ENCODE measurements around the gene HDGFL2. TPM values are rescaled to one million over a fixed set of nuclear protein-coding genes. Genes with fewer than 3 reads are reported as not detected.

Gene HDGFL2
- total and polyA plus RNA-seq, 10 of the 15 experiments (the other 5 are each of a cell fraction or from before 2014, with no cell fraction given) = 0.16 to 56.9 (median 25.3) TPM

- H3K36me3 ChIP-seq (ENCODE audit: control insufficient read depth in 2 of 2, insufficient read depth in 2 of 2, low read length in 1 of 2) = no peaks in the 10 kb centered on the region
- H3K79me2 ChIP-seq (ENCODE audit: control insufficient read depth, insufficient read depth, low read length) = no peaks in the 10 kb centered on the region
- H3K4me2 ChIP-seq (ENCODE audit: control insufficient read depth, insufficient read depth) = no peak overlapping the region
- intact Hi-C loops (cut with micrococcal nuclease; ENCODE audit: unreplicated experiment) (no loop called here), in situ Hi-C loops (cut with MboI) (no loop called here)
- no peaks in the 10 kb centered on the region for H4K20me1 ChIP-seq (ENCODE audit: control insufficient read depth, insufficient read depth)
- FAIRE-seq (no peak), ATAC-seq (no peak), DNase-seq (ENCODE audit: low read depth, low spot score) (no peak)
- TF ChIP-seq ELK1 (IDR thresholded peaks at IDR 0.05; ENCODE audit: low read depth, low read length) (no peak), RAD51 (IDR thresholded peaks at IDR 0.05) (no peak)
- WGBS (ENCODE audit: insufficient coverage, insufficient replicate concordance, low lambda C conversion rate, missing lambda C conversion rate) = 53% methylated on average over 14 of the region's 14 CpGs
- no peaks in the 10 kb centered on the region for H3K4me1 ChIP-seq (ENCODE audit: control insufficient read depth, insufficient read depth, low read length)
- BruUV-seq (replicated peaks) = no TSS peak
- H3K9me3 ChIP-seq (replicated peaks; ENCODE audit: control insufficient read depth, insufficient read depth, low read length) = no peaks in the 10 kb centered on the region; the same call in 2 of the 3 replicates
- no peak overlapping the region for H3K4me3 ChIP-seq
- no peak overlapping the region for H3K9ac ChIP-seq (ENCODE audit: control insufficient read depth, insufficient read depth, low read length)
- H3K27ac ChIP-seq (ENCODE audit: control insufficient read depth, insufficient read depth) = no peak overlapping the region
- ChIA-PET SMC1A (ENCODE audit: uncharacterized antibody, unreplicated experiment) (no interaction called here), POLR2A (no interaction called here), RAD21 (ENCODE audit: unreplicated experiment) (no interaction called here), CTCF (no interaction called here)
- H3K27me3 ChIP-seq (replicated peaks in 1 of 2; ENCODE audit: control insufficient read depth in 2 of 2, insufficient read depth in 2 of 2, low read length in 1 of 2) = no peaks in the 10 kb centered on the region; a peak in 1 of 4 replicates
- no peak overlapping the region for H2AFZ ChIP-seq (ENCODE audit: control insufficient read depth, low read depth, low read length)
Observed at GRCh38 chr19:4529924-4530522, 57.9 kb downstream of the HDGFL2 start.

- POLR2A ChIA-PET = no interaction called here
- TF ChIP-seq MXI1 (IDR thresholded peaks at IDR 0.05; ENCODE audit: low read depth, low read length) (no peak), SP1 (IDR thresholded peaks at IDR 0.05; ENCODE audit: low read depth, low read length) (no peak), ATF3 (IDR thresholded peaks at IDR 0.05; ENCODE audit: borderline replicate concordance, extremely low read depth, low read depth, low read length) (no peak), SIN3A (IDR thresholded peaks at IDR 0.05; ENCODE audit: low read depth, low read length) (no peak), CBX3 (IDR thresholded peaks at IDR 0.05; ENCODE audit: borderline replicate concordance, low read depth) (no peak), KAT2A (conservative IDR thresholded peaks at IDR 0.05; ENCODE audit: control insufficient read depth, low read depth, low read length) (no peak), NBN (IDR thresholded peaks at IDR 0.05) (no peak), NR2F1 (conservative IDR thresholded peaks at IDR 0.05) (no peak), TCF7 (IDR thresholded peaks at IDR 0.05; ENCODE audit: borderline replicate concordance) (no peak), EED (IDR thresholded peaks at IDR 0.05; ENCODE audit: low read depth) (no peak), PML (IDR thresholded peaks at IDR 0.05; ENCODE audit: low read length) (no peak), BRCA1 (IDR thresholded peaks at IDR 0.05; ENCODE audit: low read depth, low read length) (no peak), CBX5 (IDR thresholded peaks at IDR 0.05; ENCODE audit: low read depth) (no peak), HDGF (IDR thresholded peaks at IDR 0.05) (no peak), IRF4 (IDR thresholded peaks at IDR 0.05; ENCODE audit: low read depth, low read length) (no peak), RUNX3 (IDR thresholded peaks at IDR 0.05; ENCODE audit: low read length) (no peak), RELA (IDR thresholded peaks at IDR 0.05; ENCODE audit: borderline replicate concordance, partially characterized antibody) (no peak)
Observed at GRCh38 chr19:4531562-4532165, 59.6 kb downstream of the HDGFL2 start.

More at GRCh38 chr19:4531562-4532165, 59.6 kb downstream of the HDGFL2 start:
- FAIRE-seq (no peak), DNase-seq (ENCODE audit: low read depth, low spot score) (no peak), ATAC-seq (no peak)
- Histone ChIP-seq H3K79me2 (ENCODE audit: control insufficient read depth, insufficient read depth, low read length) (no peaks in the 10 kb centered on the region), H3K27me3 (replicated peaks in 1 of 2; ENCODE audit: control insufficient read depth in 2 of 2, insufficient read depth in 2 of 2, low read length in 1 of 2) (no peaks in the 10 kb centered on the region; a peak in 1 of 4 replicates), H3K4me1 (ENCODE audit: control insufficient read depth, insufficient read depth, low read length) (no peaks in the 10 kb centered on the region), H2AFZ (ENCODE audit: control insufficient read depth, low read depth, low read length) (no peak overlapping the region), H3K36me3 (ENCODE audit: control insufficient read depth in 2 of 2, insufficient read depth in 2 of 2, low read length in 1 of 2) (no peaks in the 10 kb centered on the region), H3K9me3 (replicated peaks; ENCODE audit: control insufficient read depth, insufficient read depth, low read length) (no peaks in the 10 kb centered on the region; the same call in 2 of the 3 replicates), H3K27ac (ENCODE audit: control insufficient read depth, insufficient read depth) (no peak overlapping the region), H3K4me3 (no peak overlapping the region), H3K9ac (ENCODE audit: control insufficient read depth, insufficient read depth, low read length) (no peak overlapping the region), H3K4me2 (ENCODE audit: control insufficient read depth, insufficient read depth) (no peak overlapping the region), H4K20me1 (ENCODE audit: control insufficient read depth, insufficient read depth) (no peaks in the 10 kb centered on the region)
- ChIA-PET CTCF (no interaction called here), RAD21 (ENCODE audit: unreplicated experiment) (no interaction called here), SMC1A (ENCODE audit: uncharacterized antibody, unreplicated experiment) (no interaction called here)
- intact Hi-C loops (cut with micrococcal nuclease; ENCODE audit: unreplicated experiment) = no loop called here
- BruUV-seq (replicated peaks) = no TSS peak
- WGBS (ENCODE audit: insufficient coverage, insufficient replicate concordance, low lambda C conversion rate, missing lambda C conversion rate) = 38% methylated on average over 27 of the region's 28 CpGs
- in situ Hi-C loops (cut with MboI) = no loop called here

Data from GM12878 (cell line).